ENCODE results near the gene TNFAIP8L3.

DNA sequence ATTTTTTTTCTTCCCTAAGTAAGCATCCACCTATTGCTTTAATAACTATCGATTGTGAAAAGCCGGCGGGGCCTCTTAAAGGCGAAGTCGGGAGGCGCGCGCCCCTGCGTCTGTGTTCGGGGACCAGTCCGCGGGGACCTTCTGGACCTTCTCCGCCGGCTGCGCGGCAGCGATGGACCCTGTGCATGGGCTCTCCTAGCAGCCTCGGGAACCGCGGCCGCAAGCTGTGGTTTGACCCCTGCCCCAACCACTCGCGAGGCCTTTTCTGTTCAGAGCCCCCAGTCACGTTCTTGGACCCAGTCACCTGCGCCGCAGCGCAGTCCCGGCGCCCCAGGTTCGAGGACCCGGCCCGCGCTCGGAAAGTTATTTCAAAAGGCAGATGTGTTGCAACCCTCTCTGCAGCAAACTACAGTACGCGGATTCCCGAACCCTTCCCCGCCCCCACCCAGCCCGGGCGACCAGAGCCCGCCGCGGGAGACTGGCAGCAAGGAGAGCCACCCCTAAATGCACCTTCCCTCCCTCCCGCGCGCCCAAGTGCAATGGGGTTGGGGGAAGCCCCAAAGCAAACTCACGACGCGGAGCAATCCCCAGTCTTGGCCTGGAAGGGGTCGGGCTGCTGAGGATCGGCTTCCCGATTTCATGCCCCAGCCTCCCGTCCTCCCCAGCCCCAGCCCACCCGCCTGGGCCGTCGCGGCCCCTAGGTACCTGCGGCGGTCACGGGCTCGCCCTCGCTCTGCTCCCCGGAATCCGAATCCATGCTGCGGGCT lies 684 bp downstream of the TNFAIP8L3 start:
- TF ChIP-seq, protein P1, sequence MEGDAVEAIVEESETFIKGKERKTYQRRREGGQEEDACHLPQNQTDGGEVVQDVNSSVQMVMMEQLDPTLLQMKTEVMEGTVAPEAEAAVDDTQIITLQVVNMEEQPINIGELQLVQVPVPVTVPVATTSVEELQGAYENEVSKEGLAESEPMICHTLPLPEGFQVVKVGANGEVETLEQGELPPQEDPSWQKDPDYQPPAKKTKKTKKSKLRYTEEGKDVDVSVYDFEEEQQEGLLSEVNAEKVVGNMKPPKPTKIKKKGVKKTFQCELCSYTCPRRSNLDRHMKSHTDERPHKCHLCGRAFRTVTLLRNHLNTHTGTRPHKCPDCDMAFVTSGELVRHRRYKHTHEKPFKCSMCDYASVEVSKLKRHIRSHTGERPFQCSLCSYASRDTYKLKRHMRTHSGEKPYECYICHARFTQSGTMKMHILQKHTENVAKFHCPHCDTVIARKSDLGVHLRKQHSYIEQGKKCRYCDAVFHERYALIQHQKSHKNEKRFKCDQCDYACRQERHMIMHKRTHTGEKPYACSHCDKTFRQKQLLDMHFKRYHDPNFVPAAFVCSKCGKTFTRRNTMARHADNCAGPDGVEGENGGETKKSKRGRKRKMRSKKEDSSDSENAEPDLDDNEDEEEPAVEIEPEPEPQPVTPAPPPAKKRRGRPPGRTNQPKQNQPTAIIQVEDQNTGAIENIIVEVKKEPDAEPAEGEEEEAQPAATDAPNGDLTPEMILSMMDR (conservative IDR thresholded peaks at IDR 0.05; ENCODE audit: low read depth, low read length), result no peak
- TF ChIP-seq POLR2A (IDR thresholded peaks at IDR 0.05; ENCODE audit: low read depth, low read length), result no peak
